Stimulated activated CD8-positive, alpha-beta memory T cell treated with anti-CD3 and anti-CD28 coated beads, Interleukin-15, amount 100 ng/mL, for 48 hours (primary cell): Measurements from ENCODE around the gene SFXN5.

Source experiments
- DNase-seq, 2 donors: peaks; one replicate each; pipeline ENCODE4 v3.0.0-alpha.2; 2020; ENCODE audit warnings: low read depth in 2 of 2

SFXN5 gene

GRCh38 chr2:72994282-72994990 is 77.1 kb downstream of the SFXN5 start:
- no peak for DNase-seq

- no peak for DNase-seq
Measured at GRCh38 chr2:72993933-72994280, 77.6 kb downstream of the SFXN5 start.

- DNase-seq: no peak
Measured at GRCh38 chr2:72993147-72993932, 78.2 kb downstream of the SFXN5 start.

GRCh38 chr2:72992734-72993102 is 78.8 kb downstream of the SFXN5 start:
- no peak for DNase-seq

GRCh38 chr2:72991980-72992733 is 79.4 kb downstream of the SFXN5 start:
- no peak for DNase-seq

GRCh38 chr2:72991439-72991725 is 80.1 kb downstream of the SFXN5 start:
- no peak for DNase-seq

GRCh38 chr2:72990695-72991438 is 80.6 kb downstream of the SFXN5 start:
- DNase-seq: no peak

- no peak for DNase-seq
Measured at GRCh38 chr2:72989770-72990556, 81.5 kb downstream of the SFXN5 start.

GRCh38 chr2:72988726-72989273 is 82.7 kb downstream of the SFXN5 start:
- no peak for DNase-seq

GRCh38 chr2:72988041-72988440 is 83.5 kb downstream of the SFXN5 start:
- DNase-seq: no peak

- DNase-seq: no peak
Measured at GRCh38 chr2:72985891-72986683, 85.4 kb downstream of the SFXN5 start.

GRCh38 chr2:72985136-72985535 is 86.4 kb downstream of the SFXN5 start:
- no peak for DNase-seq

GRCh38 chr2:72984172-72984671 is 87.3 kb downstream of the SFXN5 start:
- DNase-seq: no peak

- no peak for DNase-seq
Measured at GRCh38 chr2:72983500-72984161, 87.9 kb downstream of the SFXN5 start.

GRCh38 chr2:72982781-72983499 is 88.6 kb downstream of the SFXN5 start:
- DNase-seq: no peak

GRCh38 chr2:72982219-72982618 is 89.3 kb downstream of the SFXN5 start:
- DNase-seq: no peak

GRCh38 chr2:72981536-72981935 is 90.0 kb downstream of the SFXN5 start:
- no peak for DNase-seq

- no peak for DNase-seq
Measured at GRCh38 chr2:72980535-72981217, 90.8 kb downstream of the SFXN5 start.
